ENCODE results near the gene FGD5.

The FGD5 gene

DNA sequence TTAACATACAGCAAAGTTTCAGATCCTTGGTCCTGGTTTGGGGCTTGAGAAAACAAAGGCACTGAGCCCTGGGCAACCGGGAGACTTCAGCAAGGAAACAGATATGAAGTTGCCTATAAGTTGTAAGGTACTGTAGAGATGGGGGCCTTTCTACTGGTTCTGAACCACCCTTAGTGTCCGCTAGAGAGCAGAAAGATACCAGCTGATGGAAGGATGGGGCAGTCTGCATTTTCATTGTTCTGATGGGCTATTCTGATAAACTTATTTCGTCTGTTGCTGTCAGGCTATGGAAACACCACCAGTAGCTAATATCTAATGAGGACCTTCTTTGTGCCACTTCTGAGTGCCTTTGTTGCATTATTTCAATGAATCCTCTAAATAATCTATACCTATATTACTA is 38.7 kb downstream of the FGD5 start:
- DNase-seq: no peak

DNA sequence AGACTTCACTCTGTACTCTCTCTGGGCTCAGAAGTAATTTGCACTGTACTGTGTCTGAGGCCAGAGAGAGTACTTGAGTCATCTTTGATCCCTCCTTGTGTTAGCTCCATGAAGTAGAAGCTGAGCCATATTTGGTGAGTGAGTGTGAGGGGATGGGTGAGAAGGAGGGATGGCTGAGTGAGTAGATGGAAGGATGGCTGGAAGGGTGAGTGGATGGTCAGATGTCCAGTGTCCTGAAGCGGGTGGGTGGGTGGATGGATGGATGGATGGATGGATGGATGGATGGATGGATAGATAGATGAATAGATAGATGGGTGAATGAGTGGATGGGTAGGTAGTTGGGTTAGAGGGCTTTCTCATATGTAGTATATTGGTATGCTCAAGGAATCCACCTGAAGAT is 39.3 kb downstream of the FGD5 start:
- DNase-seq: no peak

DNA sequence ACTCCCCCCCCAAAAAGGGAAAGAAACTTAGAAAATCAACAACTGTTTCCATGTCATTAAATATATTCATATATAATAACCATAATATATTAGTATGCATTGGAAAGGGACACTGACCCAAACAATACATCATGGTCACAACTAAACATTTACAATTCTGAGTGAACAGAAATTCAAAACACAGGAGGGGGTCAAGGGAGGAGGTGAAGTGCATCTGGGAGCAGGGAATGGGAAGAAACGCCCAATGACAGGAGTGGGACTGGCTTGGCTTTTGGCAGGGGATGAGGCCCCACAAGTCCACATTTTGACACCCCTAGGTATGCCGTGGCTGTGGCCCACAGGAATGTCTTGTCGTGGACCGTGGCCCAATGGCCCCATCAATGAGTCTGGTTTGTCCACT is 41.1 kb downstream of the FGD5 start:
- no peak for DNase-seq

DNA sequence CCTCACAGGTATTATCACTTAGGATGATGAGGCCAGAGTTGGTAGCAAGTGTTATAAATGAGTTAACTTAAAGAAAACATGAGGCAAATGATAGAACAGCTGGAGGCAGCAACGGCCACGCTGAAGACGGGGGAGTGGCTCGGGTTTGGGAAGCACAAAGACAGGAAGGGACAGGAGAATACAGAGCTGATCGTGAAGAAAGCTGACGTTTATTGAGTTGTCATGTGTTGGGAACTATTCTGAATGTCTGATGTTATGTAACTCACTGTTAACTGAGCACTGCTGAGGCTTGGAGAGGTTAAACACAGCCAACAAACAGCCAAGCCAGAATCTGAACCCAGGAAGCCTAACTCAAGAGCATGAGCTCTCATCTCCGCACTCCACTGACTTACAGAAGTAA is 42.3 kb downstream of the FGD5 start:
- no peak for DNase-seq

DNA sequence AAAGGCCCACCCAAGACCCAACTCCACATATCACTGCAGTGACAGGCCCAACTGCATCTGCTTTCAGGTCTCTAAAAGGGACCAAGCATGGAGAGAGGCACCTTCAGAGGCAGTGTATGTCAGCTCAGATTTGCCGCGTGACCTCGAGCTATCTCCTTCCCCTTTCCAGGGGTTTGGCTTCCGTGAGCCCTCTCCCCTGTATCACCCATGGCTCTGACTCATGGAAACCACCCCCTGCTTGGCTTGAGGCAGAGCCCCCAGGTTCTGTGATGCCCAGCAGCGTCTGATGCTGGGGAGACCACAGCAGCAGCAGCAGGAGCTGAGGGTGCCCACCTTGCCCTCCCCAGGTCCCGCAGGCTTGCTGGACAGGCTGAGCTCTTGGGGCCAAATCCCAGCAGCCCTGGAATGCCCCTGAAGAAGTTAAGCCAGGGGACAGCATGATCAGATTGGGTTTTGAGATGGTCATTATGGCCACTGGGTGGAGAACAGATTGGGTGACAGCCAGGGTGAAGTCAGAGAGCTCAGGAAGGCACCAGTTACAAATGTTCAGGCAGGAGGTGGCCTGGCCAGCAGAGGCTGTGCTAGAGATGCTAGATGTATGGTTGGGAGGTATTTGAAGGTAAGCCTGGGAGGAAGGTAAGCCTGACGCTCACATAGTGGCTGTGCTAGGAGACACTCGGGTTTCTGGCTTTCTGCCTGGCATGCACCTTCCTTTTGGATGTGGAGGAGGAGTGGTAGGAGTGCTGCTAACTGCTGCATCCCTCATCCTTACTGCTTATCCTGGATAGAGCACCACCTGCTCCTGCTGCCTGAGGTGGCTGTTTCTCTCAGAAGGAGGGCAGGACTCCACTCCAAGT is 42.9 kb downstream of the FGD5 start:
- DNase-seq: no peak

DNA sequence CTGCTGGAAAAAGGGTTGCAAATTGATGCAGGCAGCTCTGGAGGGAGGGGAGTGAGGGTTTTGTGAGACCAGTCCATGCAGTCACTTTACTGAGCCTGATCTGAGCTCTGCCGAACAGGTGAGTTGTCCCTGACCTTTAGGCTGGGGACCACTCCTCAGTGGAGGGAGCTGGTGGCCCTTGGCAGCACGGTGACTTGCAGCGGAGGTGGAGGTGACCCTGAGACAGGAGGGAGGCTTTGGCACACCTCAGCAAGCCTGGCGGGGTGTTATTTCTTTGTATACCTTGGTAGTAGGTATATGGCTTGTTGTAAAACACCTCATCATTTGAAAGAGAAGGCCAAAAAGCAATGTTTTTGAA is 43.5 kb downstream of the FGD5 start:
- no peak for DNase-seq

DNA sequence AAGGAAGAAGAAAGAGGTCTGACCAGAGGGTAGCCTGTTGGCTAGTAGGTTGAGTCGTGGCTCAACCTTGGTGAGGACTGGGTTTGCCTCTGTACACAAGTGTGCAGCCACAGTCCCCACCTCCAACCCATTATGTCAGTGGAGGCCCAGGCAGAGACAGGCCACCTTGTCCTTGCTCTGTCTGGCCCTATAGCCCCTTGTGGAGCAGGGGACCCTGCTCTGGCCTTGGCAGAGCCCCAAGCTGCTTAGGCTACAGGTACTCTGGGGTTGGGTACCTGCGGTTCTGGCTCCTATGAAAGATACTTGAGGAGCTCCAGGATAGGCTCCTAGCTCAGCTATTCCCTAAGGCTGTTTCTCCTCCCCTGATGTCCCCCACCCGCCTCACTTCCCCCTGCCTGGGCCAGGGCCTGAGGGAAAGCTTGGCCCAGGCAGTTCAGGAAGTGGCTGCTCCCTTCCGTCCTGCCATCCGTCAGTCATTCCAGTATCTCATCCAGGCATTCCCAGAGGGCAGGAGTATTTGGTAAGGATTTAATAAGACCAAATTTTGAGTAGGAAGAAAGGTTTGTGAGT is 44.0 kb downstream of the FGD5 start:
- no peak for DNase-seq

DNA sequence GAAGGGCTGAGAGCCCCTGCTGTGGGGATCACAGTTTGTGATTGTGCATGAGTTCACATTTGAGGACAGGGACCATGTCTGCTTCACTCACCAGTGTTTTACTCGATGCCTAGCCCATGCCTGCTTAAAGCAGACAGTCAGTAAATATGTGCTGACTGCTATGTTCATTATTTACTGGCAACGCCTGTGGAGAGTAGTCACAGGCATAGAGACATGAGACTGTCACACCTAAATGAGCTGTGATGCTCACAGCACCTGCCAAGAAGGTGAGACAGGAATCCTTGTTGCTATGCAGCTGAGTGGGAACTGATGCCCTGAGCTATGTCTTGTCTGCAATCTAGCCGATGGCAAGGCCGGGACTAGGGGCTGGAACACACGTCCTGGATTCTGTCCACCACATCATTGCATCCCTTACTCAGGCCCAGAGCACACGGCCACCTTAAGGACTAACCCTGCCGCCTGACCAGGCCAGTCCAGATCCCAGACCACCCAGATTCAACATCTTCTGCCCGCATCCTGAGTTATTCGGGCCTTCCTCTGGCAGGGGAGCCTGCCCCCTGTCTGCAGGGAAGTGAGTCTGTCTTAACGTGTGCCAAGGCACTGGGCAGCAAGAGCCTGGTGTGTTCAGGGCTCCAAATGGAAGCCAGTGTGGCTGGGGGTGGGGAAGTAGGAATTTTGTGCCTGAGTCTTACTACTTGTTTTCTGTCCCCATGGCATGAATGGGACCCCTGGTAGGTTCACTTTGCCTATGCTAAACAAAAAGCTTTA is 44.8 kb downstream of the FGD5 start:
- DNase-seq: no peak

DNA sequence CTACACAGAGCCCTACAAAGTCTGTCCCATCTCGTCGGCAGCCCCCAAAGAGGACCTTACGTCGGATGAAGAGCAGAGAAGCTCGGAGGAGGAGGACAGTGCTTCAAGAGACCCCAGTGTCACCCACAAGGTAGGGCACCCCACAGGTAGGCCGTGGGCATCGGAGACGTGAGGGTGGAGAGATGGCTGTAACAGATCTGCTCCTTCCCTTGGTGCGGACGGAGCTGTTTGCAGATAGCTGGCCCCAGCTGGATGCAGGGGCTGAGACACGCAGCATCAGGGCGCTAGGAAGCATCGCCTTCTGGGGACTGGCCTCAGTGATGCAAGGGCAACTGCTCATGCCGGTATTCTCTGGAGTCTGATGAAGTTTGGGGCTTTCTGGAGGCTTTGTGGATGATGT is 45.4 kb downstream of the FGD5 start:
- no peak for DNase-seq

DNA sequence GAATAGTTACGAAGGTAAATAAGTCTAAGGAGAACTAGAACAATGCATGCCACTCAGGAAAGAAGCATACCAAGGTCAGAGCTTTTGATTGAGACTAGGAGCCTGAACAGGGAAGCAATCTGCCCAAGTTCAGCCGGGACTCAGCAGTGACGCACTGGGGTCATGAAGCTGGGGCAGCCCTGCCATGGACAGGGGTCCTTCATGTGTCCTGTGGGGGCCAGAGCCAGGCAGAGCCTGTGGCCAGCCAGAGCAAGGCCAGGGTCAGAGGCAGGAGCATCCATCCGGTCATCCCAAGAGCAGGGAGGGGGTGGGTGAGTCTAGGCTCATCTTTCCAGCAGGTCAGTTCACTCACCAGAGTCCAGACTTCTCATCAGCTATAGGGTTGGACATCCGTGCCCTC is 47.9 kb downstream of the FGD5 start:
- DNase-seq: no peak

DNA sequence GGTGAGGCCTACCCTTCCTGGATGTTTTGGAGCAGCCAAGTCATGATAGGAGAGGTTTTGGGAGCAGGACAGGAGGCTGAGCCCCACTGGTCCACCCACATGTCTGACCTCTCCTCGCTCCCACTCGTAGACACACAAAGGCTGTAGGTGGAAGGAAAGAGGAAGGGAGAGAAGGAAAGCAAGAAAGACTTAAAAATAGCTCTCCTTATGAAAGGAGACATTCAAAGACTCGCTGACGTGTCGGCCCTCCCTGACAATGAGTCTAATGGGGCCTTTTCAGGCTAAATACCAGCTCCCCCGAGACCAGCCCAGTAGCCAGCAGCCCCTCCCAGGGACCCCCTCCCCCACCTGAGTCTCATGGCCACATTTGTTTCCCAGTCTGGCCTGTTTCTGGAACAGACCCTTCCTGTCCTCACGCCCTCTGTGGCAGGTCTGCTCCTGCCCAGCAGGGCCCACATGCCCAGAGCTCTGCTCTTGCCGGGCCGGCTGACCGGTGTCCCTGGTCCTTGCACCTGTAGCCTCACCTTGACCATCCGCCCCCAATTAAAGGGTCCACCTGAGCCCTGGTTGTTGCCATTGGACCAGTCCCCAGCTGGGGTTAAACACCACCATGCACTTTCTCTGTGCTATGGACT is 49.3 kb downstream of the FGD5 start:
- DNase-seq: no peak

DNA sequence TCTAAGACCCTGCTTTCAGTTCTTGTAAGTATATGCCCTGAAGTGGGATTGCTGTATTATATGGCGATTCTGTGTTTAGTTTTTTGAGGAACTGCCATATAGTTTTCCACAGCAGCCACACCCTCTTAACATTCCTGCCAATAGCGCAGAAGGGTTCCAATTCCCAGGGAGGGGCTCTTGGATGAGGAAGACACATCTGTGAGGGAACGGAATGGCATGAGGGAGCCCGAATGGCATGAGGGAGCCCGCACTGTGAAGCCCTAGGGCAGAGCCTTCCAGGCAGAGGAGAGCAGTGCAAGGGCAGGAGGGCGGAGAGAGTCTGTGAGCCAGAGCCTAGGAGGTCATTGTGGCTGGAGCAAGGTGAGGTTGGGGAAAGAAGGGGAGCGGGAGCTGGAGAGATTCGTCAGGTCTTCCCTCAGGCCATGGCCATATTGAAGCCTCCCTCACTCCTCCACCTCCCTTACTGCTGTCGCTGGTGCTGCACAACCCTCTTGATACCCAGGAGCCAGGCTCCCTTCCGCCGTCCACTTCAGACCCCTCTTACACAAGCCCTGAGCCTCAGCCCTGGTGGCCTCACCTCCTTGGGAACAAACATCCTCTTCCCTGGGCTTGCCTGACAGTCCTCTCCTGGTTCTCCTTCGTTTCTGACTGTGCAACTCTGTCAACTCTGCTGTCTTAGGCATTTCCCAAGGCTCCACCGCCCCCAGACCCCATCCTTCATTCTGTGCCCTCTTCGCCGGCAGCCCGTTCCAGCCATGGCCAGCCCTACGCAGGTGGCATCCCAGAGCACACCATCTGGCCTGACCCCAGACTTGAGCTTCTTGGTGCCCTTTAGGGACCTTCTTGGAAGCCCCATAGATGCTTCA is 51.4 kb downstream of the FGD5 start:
- DNase-seq: peak; percentile 39

DNA sequence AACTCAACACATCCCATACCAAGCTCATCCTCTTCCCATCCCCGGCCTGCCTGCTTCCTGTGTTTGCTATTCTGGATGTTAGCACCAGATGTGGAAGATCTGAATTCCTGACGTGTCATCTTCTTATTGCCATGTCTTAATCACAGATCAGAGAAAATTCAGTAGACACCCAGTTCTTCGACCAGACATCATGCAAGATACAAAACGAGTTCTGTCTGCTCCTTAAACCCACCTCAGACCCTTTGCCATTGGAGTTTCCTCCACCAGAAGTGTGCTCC is 52.0 kb downstream of the FGD5 start:
- DNase-seq: no peak

DNA sequence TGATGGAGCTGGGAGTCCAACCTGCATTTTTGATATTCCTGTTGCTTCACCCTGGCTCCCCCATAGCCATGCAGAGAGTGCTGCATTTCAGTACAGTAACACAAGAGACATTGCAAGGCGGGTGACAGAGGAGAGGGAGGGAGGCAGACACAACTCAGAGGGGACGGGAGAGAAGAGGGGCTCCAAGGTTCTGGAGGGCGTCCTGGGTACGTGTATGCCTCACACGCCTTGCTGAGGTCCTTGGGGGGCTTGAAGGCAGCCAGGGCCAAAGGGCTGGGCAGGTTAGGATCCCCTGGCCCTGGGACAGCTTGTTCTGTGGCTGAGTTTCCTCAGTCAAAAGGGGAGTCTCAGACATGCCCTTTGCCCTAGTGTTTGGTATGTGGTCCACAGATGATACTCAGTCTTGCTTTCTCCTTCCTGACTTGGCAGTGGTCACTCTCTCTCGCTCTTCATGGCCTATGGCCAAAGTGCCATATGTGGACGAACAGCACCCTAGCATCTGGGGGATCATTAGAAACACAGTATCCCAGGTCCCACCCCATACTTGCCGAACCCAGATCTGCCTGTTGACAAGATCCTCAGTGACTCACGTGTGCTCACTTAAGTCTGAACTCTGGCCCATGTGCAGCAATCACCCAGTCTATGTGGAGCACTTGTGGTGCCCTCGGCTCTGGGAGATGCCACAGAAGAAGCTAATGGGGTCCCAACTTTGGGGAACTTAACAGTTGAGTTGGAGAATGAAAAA is 52.9 kb downstream of the FGD5 start:
- peak; percentile 24 for DNase-seq

DNA sequence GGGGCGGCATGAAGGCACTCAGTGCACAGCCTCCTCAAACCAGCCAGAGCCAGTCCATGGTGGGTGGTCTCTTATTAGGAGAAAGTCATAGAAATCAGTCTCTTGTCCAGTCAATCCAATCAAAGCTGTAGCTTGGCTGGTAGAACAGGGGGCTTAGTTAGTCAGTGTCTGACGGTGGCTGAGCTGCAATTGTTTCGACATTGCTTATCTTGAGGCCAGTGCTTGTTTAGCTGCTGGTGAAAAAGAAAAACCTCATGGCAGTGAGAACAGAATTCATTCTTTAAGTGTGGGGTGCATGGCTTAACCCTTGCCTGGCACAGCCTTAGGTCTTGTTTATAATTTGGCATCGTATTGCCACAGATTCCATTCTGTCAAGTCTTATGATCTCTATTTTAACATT is 53.9 kb downstream of the FGD5 start:
- peak; percentile 13 for DNase-seq

DNA sequence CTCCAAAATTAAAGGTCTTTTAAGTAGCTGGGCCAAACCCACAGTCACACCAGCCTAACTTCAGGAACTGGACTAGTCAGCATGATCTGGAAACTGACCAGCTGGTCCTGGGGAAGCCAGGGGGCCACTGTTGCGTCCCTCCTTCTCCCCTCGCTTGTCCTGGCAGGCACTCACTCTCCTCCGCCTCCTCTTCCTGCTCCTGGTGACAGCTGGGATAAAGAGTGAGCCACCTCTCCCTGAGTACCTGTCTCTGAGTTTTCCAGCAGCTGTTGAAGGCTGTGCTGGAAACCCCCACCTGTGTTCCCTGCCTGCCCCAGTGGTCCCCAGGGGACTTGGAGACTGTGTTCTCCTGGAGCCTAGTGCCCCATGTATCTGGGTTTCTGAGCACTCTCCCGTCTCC is 56.0 kb downstream of the FGD5 start:
- peak; percentile 25 for DNase-seq

DNA sequence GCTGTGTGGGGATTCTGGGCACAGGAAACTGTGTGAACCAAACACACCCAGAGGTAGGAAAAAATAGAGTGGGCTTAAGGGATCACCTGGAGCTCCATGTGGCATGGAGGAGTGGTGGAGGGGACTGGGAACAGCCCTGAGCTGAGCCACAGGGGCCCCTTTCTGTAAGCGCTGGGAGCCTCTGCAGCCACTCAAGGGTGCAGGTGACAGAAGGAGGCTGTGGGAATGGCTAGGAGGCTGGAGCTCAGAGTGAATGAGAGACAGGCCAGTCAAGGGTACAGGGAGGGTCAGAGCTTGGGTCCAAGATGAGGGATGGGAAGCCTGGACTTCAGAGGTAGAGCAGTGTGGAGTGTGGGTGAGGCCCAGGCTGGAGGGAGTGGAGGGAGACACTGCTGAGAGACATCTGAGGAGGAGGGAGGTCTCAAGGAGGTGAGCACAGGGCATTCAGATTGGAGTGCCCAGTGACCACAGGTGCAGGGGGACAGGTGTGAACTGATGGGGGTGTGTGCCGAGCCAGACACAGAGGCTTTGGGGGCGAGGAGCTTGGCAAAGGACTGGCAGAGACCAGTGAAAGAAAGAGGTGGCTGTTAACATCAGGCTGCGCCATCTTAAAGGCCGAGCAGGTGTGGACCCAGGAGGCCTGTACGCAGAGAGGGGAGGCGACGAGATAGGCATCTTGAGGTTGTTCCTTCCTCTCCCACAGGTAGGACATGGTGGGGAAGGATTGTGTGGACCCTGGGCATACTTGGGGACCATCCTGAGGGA is 56.8 kb downstream of the FGD5 start:
- DNase-seq: peak; percentile 27

DNA sequence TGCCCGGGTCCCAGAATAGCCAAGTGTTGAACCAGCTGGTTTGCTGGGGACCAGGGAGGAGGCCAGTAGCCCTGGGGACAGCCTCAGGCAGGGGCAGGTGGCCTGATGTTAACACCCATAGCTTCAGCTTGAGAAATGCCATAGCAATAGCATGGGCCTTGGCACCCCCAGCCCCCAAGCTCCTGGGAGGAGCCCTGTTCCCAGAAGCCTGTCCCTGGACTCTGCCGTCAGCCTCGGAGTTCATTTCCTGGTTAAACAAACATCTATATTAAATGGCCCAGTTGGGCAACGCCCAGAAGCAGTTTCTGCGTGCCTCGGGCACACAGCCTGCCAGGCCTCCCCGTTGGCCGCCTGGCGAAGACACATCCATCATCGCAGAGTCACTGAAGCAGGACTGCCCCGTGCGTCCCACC is 58.2 kb downstream of the FGD5 start:
- peak; percentile 43 for DNase-seq

DNA sequence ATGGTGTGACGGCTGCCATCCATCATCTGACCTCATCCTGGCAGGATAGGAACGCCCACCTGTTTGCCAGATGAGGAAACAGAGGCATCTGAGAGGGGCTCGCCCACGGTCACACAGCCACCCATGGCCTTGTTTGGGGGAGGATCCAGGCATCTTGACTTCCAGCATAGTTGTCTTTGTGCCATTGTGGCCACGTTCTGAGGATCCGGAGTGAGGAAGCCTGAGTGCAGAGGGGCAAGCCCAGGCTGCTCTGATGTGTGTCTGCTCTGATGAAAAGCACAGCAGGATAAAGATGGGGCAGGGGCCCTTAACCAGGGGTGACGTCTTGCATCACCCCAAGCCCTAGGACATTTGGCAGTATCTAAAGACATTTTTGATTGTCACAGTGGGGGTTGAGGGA is 58.7 kb downstream of the FGD5 start:
- peak; percentile 36 for DNase-seq

DNA sequence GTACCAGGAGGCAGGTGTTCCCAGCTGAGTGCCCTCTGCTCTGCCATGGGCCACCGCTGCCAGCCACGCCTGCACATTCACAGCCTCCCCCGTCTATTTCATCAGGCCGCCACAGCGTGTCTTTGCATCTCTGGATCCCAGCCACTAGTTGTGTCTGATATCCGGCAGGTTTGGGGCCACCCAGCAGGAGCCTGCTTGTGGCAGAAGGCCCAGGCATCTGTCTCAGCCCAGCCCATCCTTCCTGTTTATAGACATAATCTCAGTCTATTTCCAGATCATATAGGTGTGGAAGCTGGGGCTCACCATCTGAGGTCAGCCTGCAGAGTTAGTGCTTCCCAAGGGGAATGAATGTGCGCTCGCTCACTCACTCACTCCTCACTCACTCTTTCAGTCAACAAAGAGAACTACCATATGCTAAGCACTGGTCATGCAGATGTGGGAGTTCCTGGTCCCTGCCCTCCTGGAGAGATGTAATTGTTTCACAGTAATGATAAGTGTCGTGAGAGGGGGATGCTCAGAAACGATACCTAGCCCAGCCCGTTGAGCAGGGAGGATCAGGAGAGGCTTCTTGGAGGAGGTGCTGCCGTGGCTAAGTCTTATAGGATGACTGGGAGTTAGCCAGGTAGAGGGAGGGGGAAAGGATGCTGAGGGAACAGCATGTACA is 60.6 kb downstream of the FGD5 start:
- DNase-seq: peak; percentile 50
